Stimulated activated naive B cell treated with anti-CD40 and anti-IgM and Interleukin-4, amounts not matched to agents 10 μg/mL and 1 μg/mL and 100 μg/mL, for 72 hours (primary cell): ENCODE data around the gene TIMM22.

Source experiments
- ATAC-seq, 2 donors: fragments of 150-1000 bp; cut with Tn5 transposase; replicated peaks; 2 replicates each; pipeline ENCODE4 v1.10.0; 2021; ENCODE audit warnings: moderate library complexity in 1 of 2
- DNase-seq: peaks from one replicate; pipeline ENCODE4 v3.0.0; 2021
- H3K27ac Mint-ChIP-seq: one replicate; pipeline ENCODE4 v1.8.0; 2022; ENCODE audit warnings: mild to moderate bottlenecking, mixed read lengths
- H3K27me3 Mint-ChIP-seq, 2 donors: one replicate each; pipeline ENCODE4 v1.8.0; 2022; ENCODE audit warnings: mixed read lengths in 2 of 2
- H3K36me3 Mint-ChIP-seq, 2 donors: one replicate each; pipeline ENCODE4 v1.8.0; 2022; ENCODE audit warnings: mixed read lengths in 2 of 2, mild to moderate bottlenecking in 1 of 2
- H3K4me1 Mint-ChIP-seq, 2 donors: one replicate each; pipeline ENCODE4 v1.8.0; 2022; ENCODE audit warnings: mixed read lengths in 2 of 2, mild to moderate bottlenecking in 1 of 2
- H3K4me3 Mint-ChIP-seq, 2 donors: one replicate each; pipeline ENCODE4 v1.8.0; 2022; ENCODE audit warnings: mild to moderate bottlenecking in 2 of 2, mixed read lengths in 2 of 2, moderate library complexity in 1 of 2
- H3K9me3 Mint-ChIP-seq, 2 donors: one replicate each; pipeline ENCODE4 v1.8.0; 2022; ENCODE audit warnings: mixed read lengths in 2 of 2, mild to moderate bottlenecking in 1 of 2

TIMM22 gene

GRCh38 chr17:1050996-1051925 lies 54.3 kb downstream of the TIMM22 start:
- no peak for DNase-seq
- Mint-ChIP-seq H3K27ac (no peak overlapping the region), H3K36me3 (peaks cover 24 to 43% of the 10 kb centered on the region in 2 donors), H3K4me1 (no peaks in the 10 kb centered on the region), H3K27me3 (no peaks in the 10 kb centered on the region), H3K9me3 (no peaks in the 10 kb centered on the region), H3K4me3 (no peak overlapping the region)
- no peak for ATAC-seq
